NOMO-1 treated with DMSO at 0.1 percent for 48 hours (cell line): ENCODE results near the gene CAPN7.

Source experiments
- DNase-seq: peaks from one replicate; lab custom pipeline; 2025; ENCODE audit not compliant: unreplicated experiment; lab: John Stamatoyannopoulos, UW

CAPN7 gene

DNA sequence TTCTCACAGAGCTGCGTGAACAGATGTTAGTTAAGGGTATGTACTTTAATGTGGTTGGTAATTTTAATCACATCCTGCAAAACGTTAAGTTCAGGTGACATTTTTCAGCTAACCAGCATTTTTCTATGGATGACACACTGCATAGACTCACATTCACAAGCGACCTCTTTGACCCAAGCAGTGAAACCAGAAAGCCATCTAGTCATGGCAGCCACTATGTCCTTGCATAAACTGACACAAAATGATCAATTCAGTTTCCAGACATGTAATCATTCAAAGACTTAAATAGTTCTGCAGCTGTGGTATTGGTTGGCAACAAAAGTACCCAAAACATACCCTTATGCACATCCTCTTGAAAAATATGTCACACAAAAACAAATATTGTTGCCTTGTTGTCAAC lies 7.4 kb upstream of the CAPN7 start:
- DNase-seq = no peak

DNA sequence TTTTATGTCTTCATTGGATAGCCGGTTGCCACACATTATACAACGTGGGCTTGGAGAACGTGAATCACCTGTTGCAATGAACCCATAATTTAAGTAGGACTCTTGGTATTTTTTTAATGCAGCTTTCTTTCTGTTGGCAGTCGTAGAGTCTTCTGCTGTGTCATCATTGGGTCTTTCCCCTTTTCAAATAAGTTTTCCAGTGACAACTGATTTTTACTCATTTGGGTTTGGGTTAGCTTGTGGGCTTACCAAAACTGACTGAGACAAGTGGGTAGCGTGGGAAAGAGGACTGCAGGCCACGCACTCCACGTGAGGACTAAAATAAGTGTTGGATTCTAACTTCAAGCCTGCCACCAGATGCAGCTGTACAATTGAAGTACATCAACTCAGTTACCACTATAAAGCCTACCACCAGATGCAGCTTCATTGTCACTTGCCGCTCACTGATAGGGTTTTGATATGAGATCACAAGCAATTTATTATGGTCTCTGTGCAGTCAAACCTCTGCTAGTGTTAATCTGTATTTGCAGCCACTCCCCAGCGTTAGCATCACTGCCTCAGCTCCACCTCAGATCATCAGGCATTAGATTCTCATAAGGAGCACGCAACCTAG lies 6.4 kb upstream of the CAPN7 start:
- DNase-seq = no peak

GRCh38 chr3:15204005-15204404 lies 2.0 kb upstream of the CAPN7 start:
- no peak for DNase-seq

DNA sequence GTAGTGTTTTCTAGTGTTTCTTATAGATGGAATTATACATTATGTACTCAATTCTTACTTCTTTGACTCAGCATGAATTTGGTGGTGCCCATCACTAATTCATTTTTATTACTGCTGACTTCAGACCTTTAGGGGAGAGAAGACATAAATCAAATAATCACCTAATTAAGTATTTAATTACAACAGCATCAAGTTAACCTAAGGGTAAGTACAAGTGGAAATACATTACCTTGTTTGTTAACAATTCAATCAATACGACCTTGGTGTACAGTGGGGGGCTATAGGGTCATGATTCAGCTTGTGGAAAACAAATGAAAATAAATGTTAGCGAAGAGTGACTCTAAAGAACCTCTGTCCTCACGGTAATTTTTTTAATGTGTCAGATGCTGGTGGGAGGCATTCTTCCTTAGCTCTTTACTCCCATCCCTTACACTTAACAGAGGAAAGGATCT lies 538 bp upstream of the CAPN7 start:
- no peak for DNase-seq

DNA sequence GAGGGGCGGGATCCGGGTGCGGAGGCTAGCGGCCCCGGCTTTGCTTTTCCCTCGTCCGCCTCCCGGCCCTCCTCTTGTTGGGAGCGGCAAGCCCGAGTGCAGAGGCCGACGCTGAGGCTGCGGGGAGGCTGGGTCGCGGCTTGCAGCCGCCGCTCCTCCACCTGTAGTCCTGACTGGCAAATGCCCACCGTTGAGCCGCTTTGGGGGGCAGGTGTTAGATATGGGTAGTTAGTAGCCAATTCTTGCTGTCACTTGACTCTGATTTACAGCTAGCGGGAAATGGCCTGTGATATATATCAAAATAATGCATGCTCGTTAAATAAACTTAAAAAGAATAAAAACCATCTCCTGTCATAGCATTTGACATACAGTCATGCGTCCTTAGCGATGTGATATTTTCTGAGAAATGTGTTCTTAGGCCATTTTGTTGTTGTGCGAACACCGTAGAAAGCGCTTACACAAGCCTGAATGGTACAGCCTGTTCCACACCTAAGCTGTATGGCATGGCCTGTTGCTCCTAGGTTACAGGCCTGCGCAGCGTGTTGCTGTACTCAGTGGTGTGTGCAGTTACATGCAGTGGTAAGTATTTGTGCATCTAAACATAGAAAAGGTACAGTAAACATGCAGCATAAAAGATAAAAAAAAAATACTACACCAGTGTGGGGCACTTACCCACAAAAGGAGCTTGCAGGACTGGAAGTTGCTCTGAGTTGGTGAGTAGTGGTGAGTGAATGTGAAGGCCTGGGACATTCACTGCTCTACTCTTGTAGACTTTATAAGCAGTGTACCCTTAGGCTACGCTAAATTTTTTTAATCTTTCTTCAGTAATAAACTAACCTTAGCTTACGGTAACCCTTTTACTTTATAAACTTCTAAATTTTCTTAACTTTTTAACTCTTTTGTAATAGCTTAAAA lies 873 bp downstream of the CAPN7 start:
- DNase-seq = no peak

DNA sequence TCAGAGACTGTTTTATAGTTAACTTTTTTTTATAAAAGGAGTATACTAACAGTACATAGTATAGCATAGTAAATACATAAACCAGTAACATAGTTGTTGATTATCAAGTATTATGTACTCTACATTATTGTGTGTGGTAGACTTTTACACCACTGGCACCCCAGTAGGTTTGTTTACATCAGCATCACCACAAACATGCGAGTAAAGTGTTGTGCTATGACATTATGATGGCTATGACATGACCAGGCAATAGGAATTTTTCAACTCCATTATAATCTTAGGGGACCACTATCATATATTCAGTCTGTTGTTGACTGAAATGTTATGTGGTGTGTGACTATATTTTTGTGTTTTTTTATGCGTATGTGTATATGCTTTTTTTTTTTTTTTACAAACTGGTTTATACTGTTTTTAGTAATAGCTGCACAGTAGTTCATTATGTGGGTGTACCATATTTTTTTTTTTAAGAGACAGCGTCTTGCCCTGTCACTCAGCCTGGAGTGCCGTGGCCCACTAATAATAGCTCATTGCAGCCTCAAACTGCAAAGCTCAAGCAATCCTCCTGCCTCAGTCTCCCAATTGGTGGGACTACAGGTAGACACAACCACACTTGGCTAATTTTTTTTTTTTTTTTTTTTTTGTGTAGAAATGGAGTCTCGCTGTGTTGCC lies 1.9 kb downstream of the CAPN7 start:
- no peak for DNase-seq

DNA sequence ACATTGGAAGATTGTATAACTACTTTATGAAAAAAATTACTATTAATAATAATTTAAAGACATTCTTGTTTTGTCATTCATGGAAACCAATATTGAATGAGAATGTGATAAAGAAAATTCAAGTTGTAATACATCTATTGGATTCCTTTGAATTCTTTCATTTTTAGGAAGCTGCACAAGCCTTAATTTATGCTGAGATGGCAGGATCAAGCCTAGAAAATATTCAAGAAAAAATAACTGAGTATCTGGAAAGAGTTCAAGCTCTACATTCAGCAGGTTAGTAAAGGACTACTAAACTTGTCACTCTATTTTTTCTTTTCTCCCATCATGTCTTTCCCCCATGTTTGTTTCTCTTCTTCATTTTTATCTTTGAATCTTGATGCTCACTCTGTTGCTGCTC lies 5.9 kb downstream of the CAPN7 start:
- no peak for DNase-seq

DNA sequence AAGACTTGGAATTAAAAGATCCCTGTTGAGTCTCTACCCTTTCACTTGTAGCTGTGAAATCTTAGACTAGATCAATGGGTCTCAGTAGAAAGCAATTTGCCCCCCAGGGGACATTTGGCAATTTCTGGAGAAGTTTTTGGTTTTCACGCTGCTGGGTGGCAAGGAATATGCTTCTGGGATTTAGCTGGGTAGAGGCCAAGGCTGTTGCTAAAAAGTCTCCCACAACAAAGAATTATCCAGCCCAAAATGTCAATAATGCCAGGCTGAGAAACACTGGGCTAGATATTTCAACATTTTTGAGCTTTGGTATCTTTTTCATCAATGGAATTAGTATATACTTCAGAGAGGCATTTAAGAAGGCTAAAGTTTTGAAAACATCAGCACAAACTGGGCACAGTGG lies 8.7 kb downstream of the CAPN7 start:
- no peak for DNase-seq

DNA sequence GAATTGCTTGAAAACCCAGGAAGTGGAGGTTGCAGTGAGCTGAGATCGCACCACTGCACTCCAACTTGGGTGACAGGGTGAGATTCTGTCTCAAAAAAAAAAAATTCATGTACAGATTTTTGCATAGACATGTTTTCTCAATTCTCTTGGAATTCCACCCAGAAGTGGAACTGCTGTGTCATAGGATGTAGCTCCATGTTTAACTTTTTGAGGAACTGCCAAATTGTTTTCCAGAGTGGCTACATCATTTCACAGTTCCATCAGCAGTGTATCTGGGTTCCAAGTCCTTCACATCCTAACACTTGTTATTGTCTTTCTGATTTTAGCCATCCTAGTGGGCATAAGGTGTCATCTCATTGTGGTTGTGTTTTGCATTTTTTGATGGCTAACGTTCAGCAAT lies 9.9 kb downstream of the CAPN7 start:
- DNase-seq = no peak

DNA sequence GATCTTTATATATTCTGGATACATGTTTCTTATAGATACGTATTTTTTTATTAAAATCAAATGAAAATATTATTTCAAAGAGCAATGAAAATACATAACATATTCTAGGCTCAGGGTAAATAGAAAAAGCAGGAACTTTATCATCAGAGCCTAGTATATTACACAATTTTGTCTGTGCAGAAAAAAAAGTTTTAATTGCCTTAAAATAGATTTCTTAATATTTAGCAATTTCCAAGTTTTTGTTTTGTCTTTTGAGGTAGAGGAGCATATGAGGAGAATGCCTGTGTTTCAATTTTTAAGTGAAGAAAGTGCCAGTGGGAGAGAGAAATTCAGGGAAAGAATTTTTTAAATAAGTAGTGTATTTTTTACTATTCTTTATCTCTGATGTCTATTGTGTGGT lies 10.5 kb downstream of the CAPN7 start:
- peak; percentile 35 for DNase-seq

DNA sequence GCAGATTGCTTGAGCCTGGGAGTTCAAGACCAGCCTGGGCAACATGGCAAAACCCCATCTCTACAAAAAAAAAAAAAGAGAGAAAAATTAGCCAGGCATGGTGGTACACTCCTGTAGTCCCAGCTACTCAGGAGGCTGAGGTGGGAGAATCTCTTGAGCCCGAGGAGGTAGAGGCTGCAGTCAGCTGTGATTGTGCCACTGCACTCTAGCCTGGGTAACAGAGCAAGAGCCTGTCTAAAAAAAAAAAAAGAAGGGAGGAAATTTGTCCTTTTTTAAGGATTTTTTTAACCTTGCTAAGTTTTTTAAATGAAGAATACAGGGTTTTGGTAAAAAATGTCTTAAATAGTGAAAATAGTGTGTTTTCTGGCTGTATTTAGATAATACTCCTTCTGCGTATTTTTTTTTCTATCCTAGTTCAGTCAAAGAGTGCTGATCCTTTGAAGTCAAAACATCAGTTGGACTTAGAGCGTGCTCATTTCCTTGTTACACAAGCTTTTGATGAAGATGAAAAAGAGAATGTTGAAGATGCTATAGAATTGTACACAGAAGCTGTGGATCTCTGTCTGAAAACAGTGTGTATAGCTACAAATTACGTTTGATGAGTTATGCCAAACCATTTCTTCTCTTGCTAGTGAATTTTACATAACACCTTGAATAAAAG lies 11.1 kb downstream of the CAPN7 start:
- no peak for DNase-seq

GRCh38 chr3:15217841-15218267 lies 11.8 kb downstream of the CAPN7 start:
- no peak for DNase-seq

DNA sequence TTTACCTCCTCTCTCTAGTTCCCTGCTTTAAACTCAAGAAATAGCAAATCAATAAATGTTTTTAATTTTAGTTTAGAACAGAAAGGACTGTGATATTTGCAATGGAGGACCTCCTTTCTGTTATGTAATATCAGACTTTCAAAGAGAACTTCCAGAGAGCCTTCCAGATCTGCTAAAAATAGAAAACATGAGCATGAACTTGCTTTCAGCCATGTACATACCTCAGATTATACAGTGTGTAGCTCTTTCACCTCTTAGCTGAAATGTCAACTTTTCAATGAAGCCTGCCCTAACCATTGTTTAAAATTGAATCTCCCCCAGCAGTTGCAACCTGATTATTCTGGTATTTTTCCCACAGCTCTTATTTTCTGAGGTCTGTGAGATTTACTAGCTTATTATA lies 12.6 kb downstream of the CAPN7 start:
- DNase-seq = no peak

- DNase-seq = no peak
Measured at GRCh38 chr3:15220056-15220455, 14.0 kb downstream of the CAPN7 start.

DNA sequence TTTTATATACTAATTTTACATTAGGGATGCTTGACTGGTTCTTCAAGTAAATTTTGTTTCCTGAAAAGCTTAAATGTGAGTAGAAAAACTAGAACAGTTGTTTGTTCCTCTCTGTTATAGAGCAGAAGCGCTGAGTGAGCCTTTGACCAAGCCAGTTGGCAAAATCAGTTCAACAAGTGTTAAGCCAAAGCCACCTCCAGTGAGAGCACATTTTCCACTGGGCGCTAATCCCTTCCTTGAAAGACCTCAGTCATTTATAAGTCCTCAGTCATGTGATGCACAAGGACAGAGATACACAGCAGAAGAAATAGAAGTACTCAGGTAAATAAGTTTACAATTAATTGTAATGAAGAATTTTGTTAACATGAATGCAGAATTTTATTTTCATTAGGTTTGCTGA lies 14.6 kb downstream of the CAPN7 start:
- no peak for DNase-seq

DNA sequence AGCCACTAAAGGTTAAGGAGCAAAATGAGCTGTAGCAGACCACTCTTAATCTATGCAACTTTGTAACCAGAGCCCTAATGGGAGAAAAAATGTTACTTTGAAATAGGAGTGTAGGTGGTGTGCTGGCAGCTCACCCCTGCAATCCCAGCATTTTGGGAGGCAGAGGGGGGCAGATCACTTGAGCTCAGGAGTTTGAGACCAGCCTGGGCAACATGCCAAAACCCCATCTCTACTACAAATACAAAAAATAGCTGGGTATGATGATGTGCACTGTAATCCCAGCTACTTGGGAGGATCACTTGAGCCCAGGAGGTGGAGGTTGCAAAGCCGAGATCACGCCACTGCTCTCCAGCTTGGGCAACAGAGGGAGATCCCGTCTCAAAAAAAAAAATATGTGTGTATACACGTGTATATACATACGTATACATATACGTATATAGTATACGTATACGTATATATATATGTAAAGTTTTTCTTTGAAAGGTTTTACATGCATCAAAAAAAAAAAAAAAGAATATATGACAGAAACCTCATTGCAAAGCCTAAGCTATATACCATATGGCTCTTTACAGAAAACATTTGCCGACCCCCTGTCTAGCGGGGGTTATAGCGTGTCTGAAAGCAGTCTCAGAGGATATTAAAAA lies 15.7 kb downstream of the CAPN7 start:
- DNase-seq = no peak

- DNase-seq = no peak
Measured at GRCh38 chr3:15223685-15224572, 17.9 kb downstream of the CAPN7 start.

GRCh38 chr3:15228147-15228546 lies 22.1 kb downstream of the CAPN7 start:
- no peak for DNase-seq

GRCh38 chr3:15229262-15229661 lies 23.2 kb downstream of the CAPN7 start:
- no peak for DNase-seq

DNA sequence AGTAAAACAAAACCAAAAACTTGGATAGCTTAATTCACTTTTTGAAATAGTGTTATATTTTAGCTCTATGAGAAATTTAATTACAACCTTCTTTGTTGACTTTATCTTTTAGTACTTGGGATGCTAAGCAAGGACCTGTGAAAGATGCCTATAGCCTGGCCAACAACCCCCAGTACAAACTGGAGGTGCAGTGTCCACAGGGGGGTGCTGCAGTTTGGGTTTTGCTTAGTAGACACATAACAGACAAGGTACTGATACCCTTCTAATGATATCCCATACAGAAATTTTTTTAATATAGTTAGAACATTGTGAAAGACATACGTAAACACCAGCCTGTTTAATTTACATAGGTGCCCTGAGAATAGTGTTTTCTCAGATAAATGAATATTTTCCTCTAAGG lies 35.3 kb downstream of the CAPN7 start:
- DNase-seq = peak; percentile 9
